Suprapubic skin (tissue), 4 donors: ENCODE results near the gene MCF2L. TPM values are rescaled to one million over a fixed set of nuclear protein-coding genes. Genes with fewer than 3 reads are reported as not detected.

Experiments
- DNase-seq, 2 donors: peaks; one replicate each; pipeline ENCODE4 v3.0.0-alpha.2; 2019; ENCODE audit warnings: low spot score in 2 of 2
- H3K27ac ChIP-seq: fragments of 200-600 bp; sonication (generic); one replicate; pipeline ENCODE4 v1.5.1; 2019
- H3K27me3 ChIP-seq: fragments of 200-600 bp; sonication (generic); one replicate; pipeline ENCODE4 v1.5.1; 2019
- H3K36me3 ChIP-seq: fragments of 200-600 bp; sonication (generic); one replicate; pipeline ENCODE4 v1.5.1; 2019
- H3K4me1 ChIP-seq: fragments of 200-600 bp; sonication (generic); one replicate; pipeline ENCODE4 v1.5.1; 2019
- H3K4me3 ChIP-seq: fragments of 200-600 bp; sonication (generic); one replicate; pipeline ENCODE4 v1.5.1; 2019; ENCODE audit warnings: mild to moderate bottlenecking
- H3K9me3 ChIP-seq: fragments of 200-600 bp; sonication (generic); one replicate; pipeline ENCODE4 v1.5.1; 2019
- EP300 ChIP-seq: sonication (generic); formaldehyde crosslinking; IDR thresholded peaks from one replicate; pipeline ENCODE4 v1.6.1; 2017; ENCODE audit warnings: antibody characterized with exemption
- POLR2A ChIP-seq, 2 donors: fragments of 450-650 bp; IDR thresholded peaks; one replicate each; pipeline ENCODE4 v1.6.1; 2017; ENCODE audit warnings: antibody characterized with exemption in 2 of 2, mild to moderate bottlenecking in 2 of 2, moderate library complexity in 2 of 2
- POLR2AphosphoS5 ChIP-seq, 3 donors: sonication (generic); formaldehyde crosslinking; IDR thresholded peaks; one replicate each; pipeline ENCODE4 v1.6.1; 2017; ENCODE audit warnings: antibody characterized with exemption in 3 of 3
- WGBS: methylation state at CpG from one replicate; pipeline ENCODE4 v1.1.5; 2018; 5-methylcytosine and 5-hydroxymethylcytosine counted together
- total RNA-seq, 4 donors: library from RNA; depleted of rRNA; stranded (reverse); fragments of >200 nt; gene quantifications; one replicate each; pipeline ENCODE4 v1.1.0, GENCODE V29; 2016
- TF ChIP-seq, protein P1 (sequence below), 2 donors: fragments of 200-600 bp in 1 of 2; fragments of 450-650 bp in 1 of 2; sonication (generic) in 1 of 2; IDR thresholded peaks; one replicate each; pipeline ENCODE4 v1.5.1; 2016 to 2019; ENCODE audit warnings: antibody characterized with exemption in 2 of 2, mild to moderate bottlenecking in 1 of 2, moderate library complexity in 1 of 2

MCF2L gene
- total RNA-seq, 4 donors from 2014 or later = 25.4 to 144 (median 50.0) TPM

DNA sequence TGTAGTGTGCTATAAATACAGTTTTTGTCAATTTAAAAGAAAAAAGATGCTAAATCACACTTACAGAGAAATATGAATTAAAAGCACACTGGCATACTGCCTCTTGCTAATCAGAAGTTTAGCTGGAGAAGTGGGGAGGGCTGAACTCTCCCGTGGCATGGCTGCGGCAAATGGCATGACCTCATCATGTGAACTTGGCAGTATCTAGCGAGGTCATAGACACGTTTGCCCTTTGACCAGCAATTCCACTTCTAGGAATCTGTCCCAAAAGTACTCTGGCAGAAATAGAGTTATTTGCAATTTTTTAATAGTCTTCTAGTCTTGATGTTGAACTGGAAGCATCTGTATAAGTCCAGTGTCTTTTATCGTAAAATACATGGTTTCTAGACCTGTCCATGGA lies 42.0 kb upstream of the MCF2L start:
- no peak overlapping the region for H3K27ac ChIP-seq
- H3K27me3 ChIP-seq = peaks cover 9% of the 10 kb centered on the region
- DNase-seq = no peak
- H3K4me1 ChIP-seq = peaks cover 12% of the 10 kb centered on the region
- no peaks in the 10 kb centered on the region for H3K36me3 ChIP-seq
- WGBS = 83% methylated on average over 5 of the region's 5 CpGs
- TF ChIP-seq POLR2AphosphoS5 (IDR thresholded peaks at IDR 0.05) (no peak), EP300 (no peak), POLR2A (IDR thresholded peaks at IDR 0.05) (no peak)
- TF ChIP-seq, protein P1, sequence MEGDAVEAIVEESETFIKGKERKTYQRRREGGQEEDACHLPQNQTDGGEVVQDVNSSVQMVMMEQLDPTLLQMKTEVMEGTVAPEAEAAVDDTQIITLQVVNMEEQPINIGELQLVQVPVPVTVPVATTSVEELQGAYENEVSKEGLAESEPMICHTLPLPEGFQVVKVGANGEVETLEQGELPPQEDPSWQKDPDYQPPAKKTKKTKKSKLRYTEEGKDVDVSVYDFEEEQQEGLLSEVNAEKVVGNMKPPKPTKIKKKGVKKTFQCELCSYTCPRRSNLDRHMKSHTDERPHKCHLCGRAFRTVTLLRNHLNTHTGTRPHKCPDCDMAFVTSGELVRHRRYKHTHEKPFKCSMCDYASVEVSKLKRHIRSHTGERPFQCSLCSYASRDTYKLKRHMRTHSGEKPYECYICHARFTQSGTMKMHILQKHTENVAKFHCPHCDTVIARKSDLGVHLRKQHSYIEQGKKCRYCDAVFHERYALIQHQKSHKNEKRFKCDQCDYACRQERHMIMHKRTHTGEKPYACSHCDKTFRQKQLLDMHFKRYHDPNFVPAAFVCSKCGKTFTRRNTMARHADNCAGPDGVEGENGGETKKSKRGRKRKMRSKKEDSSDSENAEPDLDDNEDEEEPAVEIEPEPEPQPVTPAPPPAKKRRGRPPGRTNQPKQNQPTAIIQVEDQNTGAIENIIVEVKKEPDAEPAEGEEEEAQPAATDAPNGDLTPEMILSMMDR (IDR thresholded peaks at IDR 0.05) = no peak
- H3K4me3 ChIP-seq = no peak overlapping the region
- H3K9me3 ChIP-seq = no peaks in the 10 kb centered on the region

- H3K4me1 ChIP-seq = peaks cover 12% of the 10 kb centered on the region
- H3K9me3 ChIP-seq = no peaks in the 10 kb centered on the region
- no peak overlapping the region for H3K27ac ChIP-seq
- H3K36me3 ChIP-seq = no peaks in the 10 kb centered on the region
- no peak for DNase-seq
- no peak overlapping the region for H3K4me3 ChIP-seq
- TF ChIP-seq, protein P1 (IDR thresholded peaks at IDR 0.05) = no peak
- no peak for TF ChIP-seq POLR2A (IDR thresholded peaks at IDR 0.05)
- no peak for TF ChIP-seq EP300
- no peak for TF ChIP-seq POLR2AphosphoS5 (IDR thresholded peaks at IDR 0.05)
- WGBS = 65% methylated on average over 18 of the region's 21 CpGs
- H3K27me3 ChIP-seq = peaks cover 9% of the 10 kb centered on the region
Observed at GRCh38 chr13:112928020-112928971, 40.7 kb upstream of the MCF2L start.

GRCh38 chr13:112928972-112929782 lies 39.8 kb upstream of the MCF2L start:
- TF ChIP-seq, protein P1 (IDR thresholded peaks at IDR 0.05) = no peak
- TF ChIP-seq POLR2AphosphoS5 (IDR thresholded peaks at IDR 0.05) (no peak), POLR2A (IDR thresholded peaks at IDR 0.05) (no peak), EP300 (no peak)
- DNase-seq = no peak
- Histone ChIP-seq H3K27me3 (peaks cover 9% of the 10 kb centered on the region), H3K27ac (no peak overlapping the region), H3K4me1 (peaks cover 12% of the 10 kb centered on the region), H3K36me3 (no peaks in the 10 kb centered on the region), H3K4me3 (no peak overlapping the region), H3K9me3 (no peaks in the 10 kb centered on the region)
- 26% methylated on average over 16 of the region's 21 CpGs for WGBS

GRCh38 chr13:112929783-112930055 lies 39.3 kb upstream of the MCF2L start:
- peaks cover 12% of the 10 kb centered on the region for H3K4me1 ChIP-seq
- no peaks in the 10 kb centered on the region for H3K9me3 ChIP-seq
- H3K27ac ChIP-seq = no peak overlapping the region
- no peak for DNase-seq
- WGBS = 44% methylated on average over 8 of the region's 8 CpGs
- TF ChIP-seq EP300 (no peak), POLR2A (IDR thresholded peaks at IDR 0.05) (no peak), POLR2AphosphoS5 (IDR thresholded peaks at IDR 0.05) (no peak)
- TF ChIP-seq, protein P1 (IDR thresholded peaks at IDR 0.05) = no peak
- no peak overlapping the region for H3K4me3 ChIP-seq
- peaks cover 9% of the 10 kb centered on the region for H3K27me3 ChIP-seq
- no peaks in the 10 kb centered on the region for H3K36me3 ChIP-seq

DNA sequence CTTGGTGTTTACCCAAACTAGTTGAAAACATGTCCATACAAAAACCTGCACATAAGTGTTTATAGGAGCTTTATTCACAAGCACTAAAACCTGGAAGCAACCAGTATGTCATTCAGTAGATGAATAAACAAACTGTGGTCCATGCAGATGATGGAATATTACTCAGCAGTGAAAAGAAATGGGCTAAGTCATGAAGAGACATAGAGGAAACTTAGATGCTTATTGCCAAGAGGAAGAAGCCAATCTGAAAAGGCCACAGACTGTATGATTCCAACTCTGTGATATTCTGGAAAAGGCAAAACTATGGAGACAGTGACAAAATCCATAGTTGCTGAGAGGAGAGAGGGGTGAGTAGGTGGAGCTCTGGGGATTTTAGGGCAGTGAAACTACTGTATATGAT lies 38.8 kb upstream of the MCF2L start:
- Histone ChIP-seq H3K4me3 (no peak overlapping the region), H3K4me1 (peaks cover 12% of the 10 kb centered on the region), H3K27me3 (peaks cover 9% of the 10 kb centered on the region), H3K27ac (no peak overlapping the region), H3K9me3 (no peaks in the 10 kb centered on the region), H3K36me3 (no peaks in the 10 kb centered on the region)
- no peak for DNase-seq
- TF ChIP-seq POLR2AphosphoS5 (IDR thresholded peaks at IDR 0.05) = no peak
- no peak for TF ChIP-seq POLR2A (IDR thresholded peaks at IDR 0.05)
- TF ChIP-seq, protein P1 (IDR thresholded peaks at IDR 0.05) = no peak
- no peak for TF ChIP-seq EP300
